ENCODE results near the gene CCL19.

GRCh38 chr9:34688329-34689115 is 2.6 kb downstream of the CCL19 start:
- TF ChIP-seq CTCF (IDR thresholded peaks at IDR 0.05) (no peak), POLR2AphosphoS5 (IDR thresholded peaks at IDR 0.05) (no peak)
